NCI-H2227 (cell line): ENCODE results near the gene CCL11.
"Not testable (repeated sequence)": the region's sequence is repeated elsewhere in the genome, so short reads cannot be mapped to it uniquely, and the experiment has no call there.

Experiments
- DNase-seq: peaks from one replicate; lab custom pipeline; 2025; ENCODE audit not compliant: unreplicated experiment; lab: John Stamatoyannopoulos, UW

Gene CCL11

DNA sequence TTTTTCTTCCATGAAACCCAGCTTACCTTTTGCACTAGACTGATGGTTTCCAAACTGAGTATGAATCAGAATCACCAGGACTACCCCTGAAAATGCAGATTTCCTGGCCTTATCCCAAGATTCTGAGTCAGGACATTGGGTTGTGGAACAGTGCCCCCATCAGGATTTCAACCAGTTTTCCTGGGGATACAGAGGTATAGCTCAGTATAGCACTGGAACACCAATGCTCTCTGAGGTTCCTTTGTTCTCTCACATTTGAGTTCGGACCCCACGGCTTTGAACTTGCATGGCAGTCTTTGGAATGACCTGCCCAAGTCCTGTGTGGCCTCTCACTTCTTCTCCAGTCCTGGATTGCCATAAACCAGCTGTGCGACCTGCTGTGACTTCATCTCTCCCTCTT lies 20.9 kb downstream of the CCL11 start:
- no peak for DNase-seq

DNA sequence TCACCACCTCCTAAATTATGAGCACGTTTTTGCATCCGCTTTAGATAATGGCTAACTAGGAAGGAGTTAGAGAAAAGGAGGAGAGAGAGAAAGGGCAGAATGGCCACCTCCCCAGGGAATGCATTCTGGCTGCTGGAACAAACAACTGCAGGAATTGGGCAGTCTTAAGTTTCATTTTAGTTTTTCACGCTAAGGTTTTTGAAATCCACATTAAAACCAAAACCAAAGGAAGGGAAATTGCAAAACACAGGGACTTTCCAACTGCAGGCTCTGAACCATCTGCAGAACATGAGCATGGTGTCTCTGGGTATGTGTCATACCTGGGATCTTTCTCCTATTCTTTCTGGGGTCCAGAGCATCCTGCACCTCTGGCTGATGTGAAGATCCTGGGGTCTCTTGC lies 21.6 kb downstream of the CCL11 start:
- no peak for DNase-seq

GRCh38 chr17:34308371-34308770 lies 22.8 kb downstream of the CCL11 start:
- no peak for DNase-seq

GRCh38 chr17:34311291-34311690 lies 25.7 kb downstream of the CCL11 start:
- DNase-seq: no peak

DNA sequence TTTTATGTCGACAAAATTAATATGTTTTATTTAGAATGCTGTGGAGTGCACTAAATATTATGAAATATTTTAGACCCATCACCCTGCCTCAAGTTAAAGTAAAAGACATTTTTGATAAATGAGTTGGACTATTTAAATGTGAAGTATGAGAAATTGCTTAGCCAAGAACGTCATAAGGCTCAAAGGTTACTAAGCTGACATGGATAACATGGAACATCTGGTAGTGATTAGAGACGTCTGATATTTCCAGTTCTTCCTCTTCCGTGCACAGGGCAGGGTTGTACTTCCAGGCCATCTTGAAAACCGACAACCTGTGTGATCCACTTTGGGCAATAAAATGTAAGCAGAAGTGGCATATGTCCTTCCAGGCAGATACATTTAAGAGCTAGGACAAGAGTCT lies 26.5 kb downstream of the CCL11 start:
- DNase-seq: no peak

DNA sequence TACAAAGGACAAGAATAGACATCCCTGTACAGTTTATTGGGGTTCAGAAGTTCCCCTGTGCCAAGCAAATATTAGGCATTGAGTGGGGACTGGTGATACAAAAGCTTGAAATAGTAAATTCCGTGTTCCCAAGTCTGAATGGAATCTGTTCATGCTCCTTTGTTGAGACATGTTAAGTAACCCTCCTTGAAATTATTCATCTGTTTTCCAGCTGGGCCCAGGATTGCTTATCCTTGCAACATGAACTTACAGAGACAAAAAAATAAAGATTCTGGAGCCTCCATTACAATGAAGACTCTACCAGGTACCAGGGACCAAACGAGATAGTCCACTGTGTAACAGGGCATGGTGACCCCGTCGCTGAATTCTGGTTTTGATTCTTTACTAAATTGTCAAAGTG lies 27.6 kb downstream of the CCL11 start:
- no peak for DNase-seq

- no peak for DNase-seq
These were observed 28.7 kb downstream of the CCL11 start for GRCh38 chr17:34314279-34314678.

DNA sequence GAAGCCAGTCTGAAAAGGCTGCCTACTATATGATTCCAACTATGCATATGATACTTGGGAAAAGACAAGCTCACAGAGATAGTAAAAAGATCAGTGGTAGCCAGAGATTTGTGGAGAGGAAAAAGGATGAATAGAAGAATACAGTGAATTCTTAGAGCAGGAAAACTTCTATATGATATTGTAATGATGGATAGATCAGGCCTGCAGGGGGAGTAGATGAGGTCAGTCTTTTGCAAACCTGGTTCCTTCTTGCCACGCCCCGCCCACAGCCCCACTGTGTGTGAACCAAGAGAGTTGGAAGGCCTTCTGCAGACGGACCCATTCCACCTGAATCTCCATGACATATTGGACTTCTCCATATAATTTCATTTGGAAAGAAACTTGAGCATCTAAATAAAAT lies 32.9 kb downstream of the CCL11 start:
- no peak for DNase-seq

DNA sequence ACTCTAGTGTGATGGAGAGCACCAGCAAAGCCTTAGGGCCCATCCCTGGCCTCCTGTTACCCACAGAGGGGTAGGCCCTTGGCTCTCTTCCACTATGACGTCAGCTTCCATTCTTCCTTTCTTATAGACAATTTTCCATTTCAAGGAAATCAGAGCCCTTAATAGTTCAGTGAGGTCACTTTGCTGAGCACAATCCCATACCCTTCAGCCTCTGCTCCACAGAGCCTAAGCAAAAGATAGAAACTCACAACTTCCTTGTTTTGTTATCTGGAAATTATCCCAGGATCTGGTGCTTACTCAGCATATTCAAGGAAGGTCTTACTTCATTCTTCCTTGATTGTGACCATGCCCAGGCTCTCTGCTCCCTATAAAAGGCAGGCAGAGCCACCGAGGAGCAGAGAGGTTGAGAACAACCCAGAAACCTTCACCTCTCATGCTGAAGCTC lies 33.5 kb downstream of the CCL11 start, which contains the start of gene CCL8:
Gene CCL8 (plus strand): TSS at position 397 of the 445 bp plus-strand sequence. CDS start 67 bp downstream, outside the sequence.
- DNase-seq: no peak

DNA sequence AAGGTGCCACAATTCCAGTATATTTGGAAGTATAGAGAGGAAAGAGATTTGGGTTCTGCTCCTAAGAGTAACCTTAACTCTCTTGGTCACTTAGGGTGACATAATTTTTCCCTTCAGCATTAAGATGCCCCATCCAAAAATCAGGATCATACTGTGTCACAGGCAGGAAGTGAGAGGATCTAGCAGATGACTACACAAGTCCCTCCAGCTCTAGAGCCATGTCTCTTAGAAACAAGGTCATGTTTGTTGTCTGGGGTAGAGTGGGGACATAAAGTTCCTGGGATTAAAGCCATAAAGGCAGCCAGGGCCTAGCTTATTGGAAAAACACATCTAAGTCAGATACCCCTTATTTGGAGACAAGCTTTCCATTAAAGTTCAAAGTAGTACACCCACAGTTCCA lies 36.4 kb downstream of the CCL11 start:
- no peak for DNase-seq

- DNase-seq: not testable (repeated sequence)
These were observed 42.0 kb downstream of the CCL11 start for GRCh38 chr17:34327580-34327979.

DNA sequence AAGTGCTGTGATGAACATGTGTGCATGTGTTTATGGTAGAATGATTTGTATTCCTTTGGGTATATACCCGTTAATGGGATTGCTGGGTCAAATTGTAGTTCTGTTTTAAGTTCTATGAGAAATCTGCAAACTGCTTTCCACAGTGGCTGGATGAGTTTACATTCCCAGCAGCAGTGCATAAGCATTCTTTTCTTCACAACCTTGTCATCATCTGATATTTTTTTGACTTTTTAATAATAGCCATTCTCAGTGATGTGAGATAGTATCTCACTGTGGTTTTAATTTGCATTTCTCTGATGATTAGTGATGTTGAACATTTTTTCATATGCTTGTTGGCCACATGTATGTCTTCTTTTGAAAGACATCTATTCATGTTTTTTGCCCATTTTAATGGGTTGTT lies 52.2 kb downstream of the CCL11 start:
- DNase-seq: no peak
